Bone marrow (tissue), 2 donors: Measurements from ENCODE around the gene TRIM25.

ENCODE experiments used
- DNase-seq, 2 donors: peaks; one replicate each; lab custom pipeline; 2025; lab: John Stamatoyannopoulos, UW

TRIM25 gene

DNA sequence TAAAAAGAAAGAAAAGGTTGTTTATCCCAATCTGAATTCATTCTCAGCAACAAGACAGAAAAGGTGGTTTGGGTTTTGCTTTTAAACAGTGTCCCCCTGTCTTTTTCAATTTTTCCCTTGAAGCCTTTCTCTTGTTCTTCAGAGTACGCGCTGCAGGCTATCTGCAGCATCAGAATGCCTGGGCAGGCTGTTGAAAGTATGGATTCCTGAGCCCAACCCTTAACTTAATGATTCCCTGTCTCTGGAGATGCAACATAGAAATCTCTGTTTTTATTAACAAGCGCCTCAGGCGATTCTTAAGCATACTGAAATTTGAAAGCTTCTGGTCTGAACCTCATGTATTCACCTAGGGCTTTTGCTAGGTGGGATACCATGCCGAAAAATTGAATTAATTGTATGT, 47.8 kb downstream of the TRIM25 start:
- DNase-seq: no peak

- no peak for DNase-seq
These were observed 49.9 kb downstream of the TRIM25 start for GRCh38 chr17:56863974-56864373.

DNA sequence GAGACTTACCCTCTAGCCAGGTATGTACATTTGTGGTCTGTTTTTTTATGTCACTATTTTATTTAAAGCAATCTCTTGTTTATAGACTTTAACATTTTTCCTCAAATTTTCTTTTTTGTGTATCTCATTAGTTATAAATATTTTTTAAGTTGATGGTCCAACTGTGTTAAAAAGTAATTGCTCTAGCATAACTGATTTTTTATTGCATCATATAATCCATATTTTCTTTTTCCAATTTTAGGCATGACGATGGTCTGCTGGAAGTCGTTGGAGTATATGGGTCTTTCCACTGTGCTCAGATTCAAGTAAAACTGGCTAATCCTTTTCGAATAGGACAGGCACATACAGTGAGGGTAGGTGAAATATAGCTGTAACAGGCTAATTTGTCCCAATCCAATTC, 52.0 kb downstream of the TRIM25 start:
- no peak for DNase-seq

GRCh38 chr17:56851008-56851407, 62.8 kb downstream of the TRIM25 start:
- DNase-seq: no peak

GRCh38 chr17:56850591-56850990, 63.3 kb downstream of the TRIM25 start:
- no peak for DNase-seq

GRCh38 chr17:56849131-56849530, 64.7 kb downstream of the TRIM25 start:
- DNase-seq: no peak

- DNase-seq: no peak
These were observed 66.7 kb downstream of the TRIM25 start for GRCh38 chr17:56847106-56847505.

DNA sequence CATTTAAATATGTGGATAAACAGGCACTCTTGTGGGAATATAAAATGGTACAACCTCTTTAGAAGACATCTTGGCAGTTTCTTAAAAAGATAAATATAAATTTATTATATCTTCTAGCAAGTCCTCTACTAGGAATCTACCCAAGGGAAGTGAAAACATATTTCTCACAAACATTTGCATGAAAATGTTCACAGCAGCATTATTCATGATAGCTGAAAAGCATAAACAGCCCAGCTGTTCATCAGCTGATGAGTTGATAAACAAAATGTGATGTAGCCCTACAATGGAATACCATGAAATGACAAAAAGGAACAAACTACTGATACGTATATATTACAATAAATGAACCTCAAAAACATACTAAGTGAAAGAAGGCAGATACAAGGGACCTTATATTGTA, 67.9 kb downstream of the TRIM25 start:
- DNase-seq: no peak

DNA sequence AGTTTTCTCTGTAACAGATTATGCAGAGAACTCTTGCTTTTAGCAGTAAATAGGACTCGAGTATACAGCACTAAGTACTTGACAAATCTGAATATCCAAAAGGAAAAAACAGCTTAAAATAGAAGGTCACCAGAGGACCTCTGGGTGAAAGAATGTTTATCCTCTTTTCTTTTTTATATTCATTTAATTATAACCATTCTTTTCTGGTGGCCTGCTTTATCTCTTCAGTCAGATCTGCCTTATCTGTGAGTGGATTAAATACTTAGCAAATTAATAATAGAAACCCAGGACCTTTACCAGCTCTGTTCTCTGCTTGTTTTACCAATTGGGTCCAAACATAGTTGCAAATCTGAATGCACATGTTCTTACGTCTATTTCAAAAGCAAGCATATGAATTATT, 71.3 kb downstream of the TRIM25 start:
- no peak for DNase-seq

DNA sequence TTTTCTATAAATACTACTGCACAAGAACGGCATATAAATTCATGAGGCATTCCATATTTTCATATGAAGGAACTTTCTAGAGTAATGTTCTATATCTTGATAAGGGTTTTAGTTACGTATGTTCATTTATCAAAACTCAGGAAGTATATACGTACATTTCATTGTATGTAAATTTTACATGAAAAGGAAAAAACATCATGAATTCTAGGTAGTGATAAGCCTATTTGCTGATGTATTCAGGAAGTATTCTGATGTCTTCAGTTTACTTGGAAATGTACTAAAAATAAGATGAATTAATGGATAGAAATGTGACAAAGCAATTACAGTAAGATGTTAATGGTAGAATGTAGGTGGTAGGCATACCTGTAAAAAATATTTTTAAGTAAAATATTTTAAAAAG, 75.2 kb downstream of the TRIM25 start:
- no peak for DNase-seq
